ENCODE measurements around the gene HBP1. TPM values are rescaled to one million over a fixed set of nuclear protein-coding genes. Genes with fewer than 3 reads are reported as not detected.

The HBP1 gene
- total and polyA plus RNA-seq, 2 of the 4 experiments (the other 2 are of a cell fraction): 27.1 to 69.9 TPM

GRCh38 chr7:107133396-107133795 is 35.4 kb upstream of the HBP1 start:
- ChIA-PET POLR2A (ENCODE audit: unreplicated experiment) (no interaction called here), CTCF (interaction anchor here (1.5 to 2.1 kb wide), 2 partner anchors 10 to 14 kb away, joined by 6 to 8 read pairs; no protein-coding TSS in a partner anchor)
- Histone ChIP-seq H4K91ac (ENCODE audit: insufficient read depth, low read depth, low read length) (no peak overlapping the region), H3K27ac (ENCODE audit: insufficient read depth, low read length) (no peak overlapping the region), H3K4me2 (ENCODE audit: low read depth, low read length) (no peak overlapping the region), H3K56ac (ENCODE audit: extremely low read depth, insufficient read depth, low read length) (no peak overlapping the region), H4K5ac (ENCODE audit: low read depth, low read length) (no peak overlapping the region), H2BK20ac (ENCODE audit: low read depth, low read length) (no peak overlapping the region), H3K18ac (ENCODE audit: low read depth, low read length) (no peak overlapping the region), H2BK5ac (ENCODE audit: low read depth, low read length, poor library complexity, severe bottlenecking) (no peak overlapping the region), H3K79me1 (ENCODE audit: low read depth in 1 of 2, low read length in 2 of 2) (no peaks in the 10 kb centered on the region), H3K36me3 (ENCODE audit: control insufficient read depth, insufficient read depth, low read length) (0 out of 2 replicates have a peak, but pooled peaks cover 2% of the 10 kb centered on the region), H3K27me3 (ENCODE audit: control insufficient read depth, insufficient read depth, low read length) (no peaks in the 10 kb centered on the region), H3K9ac (ENCODE audit: low read depth, low read length) (no peak overlapping the region), H2BK15ac (ENCODE audit: low read depth, low read length) (no peak overlapping the region), H2AK5ac (ENCODE audit: low read depth, low read length) (no peak overlapping the region), H4K8ac (ENCODE audit: low read depth in 2 of 2, low read length in 2 of 2) (no peak overlapping the region), H4K20me1 (ENCODE audit: insufficient read depth, low read length) (no peaks in the 10 kb centered on the region), H2AK9ac (replicated peaks; ENCODE audit: low read depth, low read length, poor library complexity) (no peak overlapping the region), H3K9me1 (ENCODE audit: insufficient read depth, low read length) (no peaks in the 10 kb centered on the region), H2BK120ac (ENCODE audit: low read depth, low read length) (no peak overlapping the region), H3K23ac (ENCODE audit: low read depth, low read length) (no peak overlapping the region), H3K14ac (replicated peaks; ENCODE audit: low read depth, low read length) (no peak overlapping the region), H3K9me3 (ENCODE audit: control insufficient read depth, insufficient read depth, low read length) (no peaks in the 10 kb centered on the region), H3K4ac (ENCODE audit: low read depth, low read length) (no peak overlapping the region), H3K4me1 (ENCODE audit: control insufficient read depth, insufficient read depth, low read length) (peaks cover under 1% of the 10 kb centered on the region), H3K4me3 (ENCODE audit: insufficient read depth, low read depth, low read length) (no peak overlapping the region), H2AFZ (replicated peaks; ENCODE audit: low read length, poor library complexity) (no peak overlapping the region)
- TF ChIP-seq CTCF (conservative IDR thresholded peaks at IDR 0.05; ENCODE audit: low read depth, low read length): no peak
- no peak for TF ChIP-seq BHLHE40 (IDR thresholded peaks at IDR 0.05; ENCODE audit: low read depth, low read length)
- TF ChIP-seq MAZ (IDR thresholded peaks at IDR 0.05; ENCODE audit: borderline replicate concordance, low read depth, low read length): no peak
- no peak for TF ChIP-seq RCOR1 (IDR thresholded peaks at IDR 0.05; ENCODE audit: insufficient replicate concordance, low read length)
- no peak for TF ChIP-seq USF2 (IDR thresholded peaks at IDR 0.05; ENCODE audit: low read depth, low read length)
- no peak for TF ChIP-seq POLR2A (IDR thresholded peaks at IDR 0.05; ENCODE audit: low read depth, low read length)
- TF ChIP-seq NFE2L2 (IDR thresholded peaks at IDR 0.05; ENCODE audit: low read depth, low read length): no peak
- TF ChIP-seq MXI1 (IDR thresholded peaks at IDR 0.05; ENCODE audit: borderline replicate concordance, low read depth, low read length): no peak
- TF ChIP-seq CEBPB (IDR thresholded peaks at IDR 0.05; ENCODE audit: low read depth, low read length): no peak
- no peak for TF ChIP-seq FOS (IDR thresholded peaks at IDR 0.05; ENCODE audit: low read depth, low read length)
- TF ChIP-seq ELK1 (IDR thresholded peaks at IDR 0.05; ENCODE audit: borderline replicate concordance, low read depth, low read length): no peak
- no peak for TF ChIP-seq RFX5 (IDR thresholded peaks at IDR 0.05; ENCODE audit: low read depth, low read length)
- no peak for TF ChIP-seq MAFK (IDR thresholded peaks at IDR 0.05; ENCODE audit: low read depth, low read length)
- no peak for TF ChIP-seq CHD1 (IDR thresholded peaks at IDR 0.05; ENCODE audit: low read depth, low read length)
- dilution Hi-C loops (cut with HindIII; ENCODE audit: low sequenced_read_pairs, unreplicated experiment): no loop called here
- WGBS, 2 experiments (ENCODE audit: extremely low coverage in 2 of 2, insufficient read length in 1 of 2): no CpG with 5 or more reads among the region's 2 CpGs
- ATAC-seq (ENCODE audit: low read depth) (no peak), DNase-seq (no peak)
- no TSS peak for BruUV-seq (replicated peaks)
- in situ Hi-C loops (cut with MboI; ENCODE audit: low sequenced_read_pairs): no loop called here
- intact Hi-C loops (cut with micrococcal nuclease): loop anchor here (1.0 kb wide), 1 partner anchor 20 kb away; no protein-coding TSS in a partner anchor

Data from IMR-90 (cell line).